GM13976 (cell line): ENCODE results near the gene TNXB.
A peak's percentile ranks its signal among the peaks of the same experiment; 100 is the strongest.

Source experiments
- DNase-seq: peaks from one replicate; pipeline ENCODE4 v3.0.0; 2012; ENCODE audit warnings: low spot score
- CTCF ChIP-seq: IDR thresholded peaks from 2 replicates; pipeline ENCODE4 v1.5.1; 2012; ENCODE audit warnings: borderline replicate concordance, mild to moderate bottlenecking; ENCODE audit not compliant: insufficient read depth; ENCODE audit errors: extremely low read depth, missing control alignments, control extremely low read depth
- in situ Hi-C: fragments of 300-500 bp; cut with MboI; formaldehyde crosslinking; loops from one replicate; pipeline ENCODE4 v1.12.0; 2022; ENCODE audit warnings: low sequenced_read_pairs, mixed read lengths, inconsistent platforms; ENCODE audit not compliant: unreplicated experiment

TNXB gene

GRCh38 chr6:32088487-32089049 is 20.6 kb downstream of the TNXB start:
- no peak for TF ChIP-seq CTCF
- no peak for DNase-seq
- in situ Hi-C loops, result no loop called here

GRCh38 chr6:32087574-32088486 is 21.3 kb downstream of the TNXB start:
- in situ Hi-C loops, result no loop called here
- TF ChIP-seq CTCF, result peak; percentile 59
- DNase-seq, result peak; percentile 83

- in situ Hi-C loops, result no loop called here
- TF ChIP-seq CTCF, result no peak
- DNase-seq, result peak; percentile 78
Measured at GRCh38 chr6:32086661-32087573, 22.2 kb downstream of the TNXB start.

GRCh38 chr6:32085759-32086459 is 23.2 kb downstream of the TNXB start:
- peak; percentile 52 for DNase-seq
- TF ChIP-seq CTCF, result no peak
- in situ Hi-C loops, result no loop called here

- DNase-seq, result no peak
- TF ChIP-seq CTCF, result no peak
- in situ Hi-C loops, result no loop called here
Measured at GRCh38 chr6:32084780-32085179, 24.4 kb downstream of the TNXB start.
